Stomach (tissue), 9 donors: ENCODE data around the gene DCLK1. TPM values are rescaled to one million over a fixed set of nuclear protein-coding genes. Genes with fewer than 3 reads are reported as not detected.

Experiments
- DNase-seq, 2 donors: peaks; one replicate each; pipeline versions ENCODE4 v3.0.0 to v3.0.0-alpha.2; 2013 to 2019
- H3K27ac ChIP-seq, 5 donors: fragments of 200-600 bp in 4 of 5; sonication (generic) in 4 of 5; one replicate each; pipeline ENCODE4 v1.5.1; 2013 to 2019; ENCODE audit warnings: mild to moderate bottlenecking in 1 of 5, moderate library complexity in 1 of 5
- H3K27me3 ChIP-seq, 3 donors: fragments of 200-600 bp; sonication (generic); one replicate each; pipeline ENCODE4 v1.5.1; 2017 to 2019; ENCODE audit warnings: mixed run types in 1 of 3
- H3K36me3 ChIP-seq, 4 donors: fragments of 200-600 bp; sonication (generic); 1 replicate in 3 of 4; 2 replicates in 1 of 4; pipeline ENCODE4 v1.5.1; 2016 to 2019
- H3K4me1 ChIP-seq, 4 donors: fragments of 200-600 bp; sonication (generic); one replicate each; pipeline ENCODE4 v1.5.1; 2016 to 2019
- H3K4me3 ChIP-seq, 4 donors: fragments of 200-600 bp; sonication (generic) in 3 of 4; one replicate each; pipeline ENCODE4 v1.5.1; 2016 to 2019; ENCODE audit warnings: mild to moderate bottlenecking in 1 of 4
- H3K9me3 ChIP-seq, 4 donors: fragments of 200-600 bp; sonication (generic); one replicate each; pipeline ENCODE4 v1.5.1; 2016 to 2019
- CTCF ChIP-seq, 7 experiments: fragments of 450-650 bp in 4 of 7; fragments of 200-600 bp in 3 of 7; sonication (generic) in 3 of 7; IDR thresholded peaks; one replicate each; pipeline ENCODE4 v1.5.1; 2016 to 2019; ENCODE audit warnings: antibody characterized with exemption in 7 of 7, control low read depth in 2 of 7, mild to moderate bottlenecking in 1 of 7
- EP300 ChIP-seq: sonication (generic); formaldehyde crosslinking; IDR thresholded peaks from one replicate; pipeline ENCODE4 v1.6.1; 2017; ENCODE audit warnings: antibody characterized with exemption
- POLR2A ChIP-seq, 4 donors: fragments of 450-650 bp; IDR thresholded peaks; one replicate each; pipeline ENCODE4 v1.6.1; 2016; ENCODE audit warnings: antibody characterized with exemption in 4 of 4, control low read depth in 2 of 4, mild to moderate bottlenecking in 1 of 4, moderate library complexity in 1 of 4
- POLR2AphosphoS5 ChIP-seq, 3 donors: sonication (generic); formaldehyde crosslinking; IDR thresholded peaks; one replicate each; pipeline ENCODE4 v1.6.1; 2016; ENCODE audit warnings: antibody characterized with exemption in 3 of 3
- WGBS, 5 donors: extraction: QIAGEN DNeasy Blood & Tissue Kit in 3 of 5; methylation state at CpG; one replicate each; pipeline versions ENCODE4 v1.1.5 to v1.1.7; 2013 to 2018; 5-methylcytosine and 5-hydroxymethylcytosine counted together
- intact Hi-C: fragments of 100-400 bp; cut with DNase I; formaldehyde crosslinking; loops from one replicate; pipeline ENCODE4 v1.15.1; 2023; ENCODE audit warnings: low total_unique reads
- polyA plus RNA-seq, 3 donors: library from polyadenylated mRNA; stranded (reverse); fragments of 200-250 nt; gene quantifications; one replicate each; pipeline ENCODE4 v1.2.3, GENCODE V29; 2013
- total RNA-seq, 5 donors: library from RNA; depleted of rRNA; stranded (reverse); fragments of >200 nt; gene quantifications; one replicate each; pipeline versions ENCODE4 v1.1.0 to v1.2.3, GENCODE V29; 2014 to 2016
- donor health status: healthy with polysubstance abuse.
- donor health status: Bipolar disorder and iron deficiency.
- donor health status: healthy.

DCLK1 gene
- total and polyA plus RNA-seq, 8 donors: 0.68 to 36.7 (median 4.1) TPM

- WGBS, 5 donors: 91 to 95% (median 93%) methylated on average over 11 of the region's 11 CpGs
- no peaks in the 10 kb centered on the region for H3K27me3 ChIP-seq
- intact Hi-C loops: no loop called here
- no peaks in the 10 kb centered on the region for H3K36me3 ChIP-seq
- no peaks in the 10 kb centered on the region for H3K9me3 ChIP-seq
- H3K27ac ChIP-seq: no peak overlapping the region
- no peak for DNase-seq
- TF ChIP-seq POLR2A (IDR thresholded peaks at IDR 0.05): no peak
- TF ChIP-seq EP300: no peak
- no peak for TF ChIP-seq POLR2AphosphoS5 (IDR thresholded peaks at IDR 0.05)
- H3K4me3 ChIP-seq: no peak overlapping the region
- no peaks in the 10 kb centered on the region for H3K4me1 ChIP-seq
Observed at GRCh38 chr13:35765941-35766340, 365.2 kb downstream of the DCLK1 start.

GRCh38 chr13:35765366-35765765 is 365.8 kb downstream of the DCLK1 start:
- Histone ChIP-seq H3K27me3 (no peaks in the 10 kb centered on the region), H3K4me3 (no peak overlapping the region), H3K9me3 (no peaks in the 10 kb centered on the region), H3K27ac (no peak overlapping the region), H3K4me1 (no peaks in the 10 kb centered on the region), H3K36me3 (no peaks in the 10 kb centered on the region)
- no peak for TF ChIP-seq POLR2A (IDR thresholded peaks at IDR 0.05)
- TF ChIP-seq EP300: no peak
- TF ChIP-seq CTCF (IDR thresholded peaks at IDR 0.05): no peak
- TF ChIP-seq POLR2AphosphoS5 (IDR thresholded peaks at IDR 0.05): no peak
- intact Hi-C loops: no loop called here
- DNase-seq: no peak
- whole genome bisulfite sequencing, 5 donors: 39 to 65% (median 59%) methylated on average over 5 of the region's 5 CpGs

- Histone ChIP-seq H3K27me3 (no peaks in the 10 kb centered on the region), H3K4me3 (no peak overlapping the region), H3K4me1 (no peaks in the 10 kb centered on the region), H3K36me3 (no peaks in the 10 kb centered on the region), H3K9me3 (no peaks in the 10 kb centered on the region), H3K27ac (no peak overlapping the region)
- TF ChIP-seq EP300: no peak
- no peak for TF ChIP-seq POLR2A (IDR thresholded peaks at IDR 0.05)
- TF ChIP-seq CTCF (IDR thresholded peaks at IDR 0.05): no peak
- TF ChIP-seq POLR2AphosphoS5 (IDR thresholded peaks at IDR 0.05): no peak
- intact Hi-C loops: no loop called here
- no peak for DNase-seq
- 51 to 85% (median 79%) methylated on average over 3 to 4 of the region's 4 CpGs for WGBS, 5 donors
Observed at GRCh38 chr13:35764326-35765015, 366.7 kb downstream of the DCLK1 start.

GRCh38 chr13:35763782-35764123 is 367.4 kb downstream of the DCLK1 start:
- Histone ChIP-seq H3K36me3 (no peaks in the 10 kb centered on the region), H3K4me3 (no peak overlapping the region), H3K9me3 (no peaks in the 10 kb centered on the region), H3K27me3 (no peaks in the 10 kb centered on the region), H3K27ac (no peak overlapping the region), H3K4me1 (no peaks in the 10 kb centered on the region)
- peak in 1 of 2 donors; percentile 33 for DNase-seq
- intact Hi-C loops: no loop called here
- 58 to 88% (median 82%) methylated on average over 6 to 7 of the region's 7 CpGs for WGBS, 5 donors
- TF ChIP-seq POLR2A (IDR thresholded peaks at IDR 0.05): no peak
- no peak for TF ChIP-seq EP300
- no peak for TF ChIP-seq POLR2AphosphoS5 (IDR thresholded peaks at IDR 0.05)
- TF ChIP-seq CTCF (IDR thresholded peaks at IDR 0.05): no peak

- intact Hi-C loops: no loop called here
- no peak overlapping the region for H3K4me3 ChIP-seq
- TF ChIP-seq CTCF (IDR thresholded peaks at IDR 0.05): no peak
- no peak for TF ChIP-seq POLR2A (IDR thresholded peaks at IDR 0.05)
- TF ChIP-seq POLR2AphosphoS5 (IDR thresholded peaks at IDR 0.05): no peak
- no peak for TF ChIP-seq EP300
- no peaks in the 10 kb centered on the region for H3K27me3 ChIP-seq
- H3K36me3 ChIP-seq: no peaks in the 10 kb centered on the region
- 67 to 95% (median 73%) methylated on average over 4 of the region's 4 CpGs for WGBS, 5 donors
- H3K9me3 ChIP-seq: no peaks in the 10 kb centered on the region
- H3K4me1 ChIP-seq: no peaks in the 10 kb centered on the region
- no peak for DNase-seq
- H3K27ac ChIP-seq: no peak overlapping the region
Observed at GRCh38 chr13:35763060-35763781, 368.0 kb downstream of the DCLK1 start.
